Neuronal stem cell (in vitro differentiated cells): ENCODE results near the gene GRIK4.

Source experiments
- DNase-seq: peaks from one replicate; pipeline ENCODE4 v3.0.0-alpha.2; 2013; ENCODE audit warnings: low spot score
- H2AFZ ChIP-seq: one replicate; pipeline ENCODE4 v1.6.1; 2013; ENCODE audit warnings: mild to moderate bottlenecking, low read length, inconsistent platforms
- H2AK5ac ChIP-seq: 2 replicates; pipeline ENCODE4 v1.6.1; 2013; ENCODE audit warnings: low read depth, mild to moderate bottlenecking, inconsistent platforms, low read length, moderate library complexity, mixed read lengths
- H2BK120ac ChIP-seq: 2 replicates; pipeline ENCODE4 v1.6.1; 2013; ENCODE audit warnings: low read depth, mild to moderate bottlenecking, inconsistent platforms, low read length, moderate library complexity, mixed read lengths
- H2BK12ac ChIP-seq: one replicate; pipeline ENCODE4 v1.6.1; 2013; ENCODE audit warnings: low read length, inconsistent platforms
- H2BK15ac ChIP-seq: 2 replicates; pipeline ENCODE4 v1.6.1; 2013; ENCODE audit warnings: mild to moderate bottlenecking, low read length, inconsistent platforms, mixed read lengths
- H2BK5ac ChIP-seq: one replicate; pipeline ENCODE4 v1.6.1; 2013; ENCODE audit warnings: inconsistent platforms, mild to moderate bottlenecking, low read length, moderate library complexity
- H3K14ac ChIP-seq: one replicate; pipeline ENCODE4 v1.6.1; 2013; ENCODE audit warnings: low read length, inconsistent platforms
- H3K18ac ChIP-seq: 2 replicates; pipeline ENCODE4 v1.6.1; 2013; ENCODE audit warnings: low read length, inconsistent platforms
- H3K23ac ChIP-seq: 2 replicates; pipeline ENCODE4 v1.6.1; 2013; ENCODE audit warnings: low read depth, mild to moderate bottlenecking, mixed read lengths, low read length, inconsistent platforms; ENCODE audit not compliant: poor library complexity
- H3K27ac ChIP-seq: replicated peaks from 3 replicates; pipeline ENCODE4 v1.5.1; 2013; ENCODE audit warnings: low read length, inconsistent platforms
- H3K27me3 ChIP-seq, 3 experiments: 2 replicates each; pipeline ENCODE4 v1.6.1; 2013; ENCODE audit warnings: low read length in 3 of 3, mild to moderate bottlenecking in 2 of 3, inconsistent platforms in 1 of 3, low read depth in 1 of 3, mixed read lengths in 1 of 3, moderate library complexity in 1 of 3; ENCODE audit not compliant: control insufficient read depth in 3 of 3, insufficient read depth in 3 of 3
- H3K36me3 ChIP-seq, 2 donors: replicated peaks in 1 of 2; 2 replicates each; pipeline ENCODE4 v1.6.1; 2013; ENCODE audit warnings: low read length in 2 of 2; ENCODE audit not compliant: control insufficient read depth in 2 of 2, insufficient read depth in 2 of 2
- H3K4ac ChIP-seq: 2 replicates; pipeline ENCODE4 v1.6.1; 2013; ENCODE audit warnings: inconsistent platforms, mild to moderate bottlenecking, low read length, moderate library complexity
- H3K4me1 ChIP-seq, 2 donors: 1 replicate in 1 of 2; 2 replicates in 1 of 2; pipeline ENCODE4 v1.6.1; 2013; ENCODE audit warnings: low read length in 2 of 2, low read depth in 1 of 2; ENCODE audit not compliant: control insufficient read depth in 2 of 2, insufficient read depth in 1 of 2
- H3K4me2 ChIP-seq: one replicate; pipeline ENCODE4 v1.6.1; 2013; ENCODE audit warnings: mild to moderate bottlenecking, low read length, inconsistent platforms; ENCODE audit not compliant: insufficient read depth, poor library complexity, severe bottlenecking
- H3K4me3 ChIP-seq, 2 donors: 2 replicates each; pipeline ENCODE4 v1.5.1; 2013; ENCODE audit warnings: low read length in 2 of 2, mild to moderate bottlenecking in 2 of 2, inconsistent platforms in 1 of 2, moderate library complexity in 1 of 2
- H3K79me1 ChIP-seq: one replicate; pipeline ENCODE4 v1.6.1; 2013; ENCODE audit warnings: low read depth, mild to moderate bottlenecking, inconsistent platforms, low read length, moderate library complexity
- H3K9ac ChIP-seq: one replicate; pipeline ENCODE4 v1.6.1; 2013; ENCODE audit warnings: mild to moderate bottlenecking, low read depth, low read length, inconsistent platforms; ENCODE audit not compliant: poor library complexity
- H3K9me3 ChIP-seq, 2 donors: replicated peaks in 1 of 2; 2 replicates each; pipeline versions ENCODE3 to v1.6.1; 2013; ENCODE audit warnings: low read length in 2 of 2, mild to moderate bottlenecking in 2 of 2, inconsistent platforms in 1 of 2, low read depth in 1 of 2, mixed read lengths in 1 of 2, moderate library complexity in 1 of 2; ENCODE audit not compliant: control insufficient read depth in 2 of 2, insufficient read depth in 1 of 2
- H4K8ac ChIP-seq: one replicate; pipeline ENCODE4 v1.6.1; 2013; ENCODE audit warnings: low read depth, mild to moderate bottlenecking, inconsistent platforms, low read length, moderate library complexity
- H4K91ac ChIP-seq: one replicate; pipeline ENCODE4 v1.6.1; 2013; ENCODE audit warnings: low read length, low read depth, mild to moderate bottlenecking, inconsistent platforms; ENCODE audit not compliant: poor library complexity
- WGBS, 2 donors: extraction: QIAGEN DNeasy Blood & Tissue Kit; methylation state at CpG; one replicate each; pipeline ENCODE4 v1.1.7; 2013; ENCODE audit warnings: missing lambda C conversion rate in 2 of 2, mixed read lengths in 1 of 2; ENCODE audit not compliant: insufficient read length in 2 of 2, insufficient replicate concordance in 1 of 2; ENCODE audit errors: extremely low coverage in 2 of 2; 5-methylcytosine and 5-hydroxymethylcytosine counted together

The GRIK4 gene

DNA sequence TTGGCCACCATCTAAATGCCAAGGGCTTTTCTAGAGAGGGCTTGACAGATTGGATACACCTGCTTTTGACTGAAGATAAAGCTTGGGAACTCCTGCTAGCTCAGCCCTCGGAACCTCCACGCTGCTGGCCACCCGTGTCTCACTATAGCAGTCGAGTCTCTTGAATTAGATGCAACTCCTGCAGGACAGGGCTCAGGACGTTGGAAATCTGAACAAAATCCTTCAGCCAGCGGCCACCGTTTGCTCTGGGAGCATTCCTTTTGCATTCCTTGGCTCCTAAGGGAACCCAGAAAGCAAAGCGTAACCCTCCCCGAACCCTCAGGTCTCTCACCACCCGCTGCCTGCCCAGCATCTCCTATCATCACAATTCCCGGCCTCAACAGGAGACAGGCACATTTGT is 77.8 kb downstream of the GRIK4 start:
- no peak overlapping the region for H4K91ac ChIP-seq
- H4K8ac ChIP-seq: no peak overlapping the region
- no peak overlapping the region for H3K14ac ChIP-seq
- no peak overlapping the region for H2BK15ac ChIP-seq
- no peak overlapping the region for H2AFZ ChIP-seq
- no peak overlapping the region for H3K4me3 ChIP-seq
- no peak overlapping the region for H2AK5ac ChIP-seq
- no CpG with 5 or more reads among the region's 11 CpGs for WGBS, 2 donors
- H3K79me1 ChIP-seq: no peaks in the 10 kb centered on the region
- no peak overlapping the region for H3K9ac ChIP-seq
- DNase-seq: no peak
- no peak overlapping the region for H3K23ac ChIP-seq
- no peak overlapping the region for H3K4ac ChIP-seq
- no peak overlapping the region for H2BK5ac ChIP-seq
- H3K18ac ChIP-seq: no peak overlapping the region
- no peaks in the 10 kb centered on the region for H3K36me3 ChIP-seq
- no peaks in the 10 kb centered on the region for H3K9me3 ChIP-seq
- H2BK12ac ChIP-seq: no peak overlapping the region
- H2BK120ac ChIP-seq: no peak overlapping the region
- no peak overlapping the region for H3K4me2 ChIP-seq
- H3K27ac ChIP-seq: no peak overlapping the region
- no peaks in the 10 kb centered on the region for H3K27me3 ChIP-seq
- H3K4me1 ChIP-seq: peaks cover 6 to 10% of the 10 kb centered on the region in 2 donors

DNA sequence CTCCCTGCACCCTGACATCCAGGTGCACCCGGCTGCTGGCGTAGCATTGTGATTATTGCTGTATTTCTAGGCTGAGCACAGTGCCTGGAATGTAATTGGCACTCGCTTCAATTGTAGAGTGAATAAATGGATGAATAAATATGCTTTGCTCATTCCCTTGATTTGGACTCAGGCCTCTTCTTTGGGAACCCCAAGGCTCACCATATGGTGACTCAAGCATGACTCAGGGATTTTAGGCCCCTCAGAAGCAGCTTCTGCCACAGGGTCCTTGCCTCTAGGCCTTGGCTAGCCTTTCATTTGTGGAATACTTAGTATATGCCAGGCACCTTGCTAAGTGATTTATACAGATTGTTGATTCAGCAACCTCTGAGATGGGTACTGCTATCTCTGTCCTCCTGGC is 78.9 kb downstream of the GRIK4 start:
- Histone ChIP-seq H4K8ac (no peak overlapping the region), H3K23ac (no peak overlapping the region), H2AK5ac (no peak overlapping the region), H3K36me3 (no peaks in the 10 kb centered on the region), H2BK120ac (no peak overlapping the region), H3K9ac (no peak overlapping the region), H3K4ac (peak overlapping the region; percentile 28), H4K91ac (no peak overlapping the region), H3K4me1 (peaks cover 6 to 10% of the 10 kb centered on the region in 2 donors), H3K14ac (no peak overlapping the region), H2BK5ac (no peak overlapping the region), H3K27ac (no peak overlapping the region), H3K4me2 (no peak overlapping the region), H3K27me3 (no peaks in the 10 kb centered on the region), H3K9me3 (no peaks in the 10 kb centered on the region), H2BK12ac (no peak overlapping the region), H3K4me3 (no peak overlapping the region), H3K18ac (no peak overlapping the region), H2BK15ac (no peak overlapping the region), H3K79me1 (no peaks in the 10 kb centered on the region), H2AFZ (no peak overlapping the region)
- WGBS, 2 donors: no CpG with 5 or more reads among the region's 3 CpGs
- DNase-seq: no peak

DNA sequence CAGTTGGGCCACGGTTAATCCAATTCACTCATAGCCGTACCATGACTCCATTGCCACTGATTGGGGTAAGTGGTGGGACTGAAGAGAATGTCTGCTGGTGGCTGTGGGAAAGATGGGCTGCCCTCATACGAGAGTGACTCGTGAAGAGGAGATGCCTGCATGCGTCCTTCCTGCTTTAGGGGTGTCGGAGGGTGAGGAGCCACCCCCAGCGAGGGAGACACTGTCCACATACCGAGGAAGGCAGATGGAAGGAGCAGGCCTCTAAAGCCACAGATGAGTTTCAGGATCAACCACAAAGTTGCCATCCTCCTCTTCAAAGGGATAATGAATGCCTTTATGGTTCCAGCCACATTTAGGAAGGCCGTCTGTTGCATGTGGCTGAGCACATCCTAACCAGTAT is 83.2 kb downstream of the GRIK4 start:
- H2BK120ac ChIP-seq: no peak overlapping the region
- H2AK5ac ChIP-seq: peak overlapping the region; percentile 36
- no peak overlapping the region for H3K23ac ChIP-seq
- H3K36me3 ChIP-seq: no peaks in the 10 kb centered on the region
- peak overlapping the region; percentile 34 for H3K18ac ChIP-seq
- no peak overlapping the region for H3K4ac ChIP-seq
- H3K27me3 ChIP-seq: peaks cover 0 to 3% (median 0%) of the 10 kb centered on the region in 3 experiments
- no peak overlapping the region for H2BK15ac ChIP-seq
- no peak overlapping the region for H2BK5ac ChIP-seq
- H3K4me2 ChIP-seq: no peak overlapping the region
- H3K9ac ChIP-seq: peak overlapping the region; percentile 26
- H2BK12ac ChIP-seq: no peak overlapping the region
- no peak overlapping the region for H3K27ac ChIP-seq
- no peak for DNase-seq
- peaks cover 8 to 14% of the 10 kb centered on the region in 2 donors for H3K4me1 ChIP-seq
- no peak overlapping the region for H3K4me3 ChIP-seq
- no peak overlapping the region for H4K91ac ChIP-seq
- no CpG with 5 or more reads among the region's 9 CpGs for WGBS, 2 donors
- H3K9me3 ChIP-seq: no peaks in the 10 kb centered on the region
- H3K14ac ChIP-seq: no peak overlapping the region
- no peak overlapping the region for H2AFZ ChIP-seq
- H3K79me1 ChIP-seq: no peaks in the 10 kb centered on the region
- no peak overlapping the region for H4K8ac ChIP-seq

DNA sequence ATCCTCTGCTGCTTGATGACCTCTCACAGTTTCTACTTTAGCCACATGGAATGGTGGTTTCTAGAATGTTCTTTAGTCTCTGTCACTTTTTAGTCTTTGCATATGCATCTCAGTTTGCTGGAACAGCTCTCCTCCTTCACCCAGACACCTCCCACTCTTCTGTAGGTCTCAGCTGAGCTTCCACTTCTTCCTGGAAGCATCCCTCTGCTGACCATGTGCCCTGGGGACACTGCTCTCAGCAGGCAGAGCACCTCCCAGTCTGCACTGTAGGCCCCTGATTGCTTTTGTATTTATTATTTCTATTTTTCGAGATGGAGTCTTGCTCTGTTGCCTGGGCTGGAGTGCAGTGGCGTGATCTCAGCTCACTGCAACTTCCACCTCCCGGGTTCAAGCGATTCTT is 84.0 kb downstream of the GRIK4 start:
- Histone ChIP-seq H3K79me1 (no peaks in the 10 kb centered on the region), H3K27me3 (peaks cover 0 to 3% (median 0%) of the 10 kb centered on the region in 3 experiments), H3K4ac (no peak overlapping the region), H2BK120ac (no peak overlapping the region), H3K18ac (no peak overlapping the region), H2AFZ (no peak overlapping the region), H3K27ac (no peak overlapping the region), H2AK5ac (no peak overlapping the region), H4K8ac (no peak overlapping the region), H3K4me2 (no peak overlapping the region), H3K4me1 (peaks cover 8 to 12% of the 10 kb centered on the region in 2 donors), H2BK15ac (no peak overlapping the region), H3K9ac (no peak overlapping the region), H3K9me3 (no peaks in the 10 kb centered on the region), H3K36me3 (no peaks in the 10 kb centered on the region), H4K91ac (no peak overlapping the region), H2BK5ac (no peak overlapping the region), H2BK12ac (no peak overlapping the region), H3K4me3 (no peak overlapping the region), H3K23ac (no peak overlapping the region), H3K14ac (no peak overlapping the region)
- no peak for DNase-seq
- WGBS, 2 donors: no CpG with 5 or more reads among the region's 4 CpGs
